NCI-H2029 (cell line): ENCODE measurements around the gene ARID2.
A peak's percentile ranks its signal among the peaks of the same experiment; 100 is the strongest.

Source experiments
- DNase-seq: peaks from one replicate; lab custom pipeline; 2025; lab: John Stamatoyannopoulos, UW

ARID2 gene

GRCh38 chr12:45729233-45730083 lies at the start of gene ARID2:
TSS of gene ARID2 (plus strand) at chr12:45729706. CDS start at chr12:45729837, 131 bp downstream.
- peak; percentile 64 for DNase-seq

GRCh38 chr12:45680362-45680761 lies 49.1 kb upstream of the ARID2 start:
- no peak for DNase-seq

- no peak for DNase-seq
Measured at GRCh38 chr12:45681465-45681864, 48.0 kb upstream of the ARID2 start.

- DNase-seq, result no peak
Measured at GRCh38 chr12:45685680-45686079, 43.8 kb upstream of the ARID2 start.

GRCh38 chr12:45687081-45688015 lies 42.2 kb upstream of the ARID2 start:
- DNase-seq, result no peak

- no peak for DNase-seq
Measured at GRCh38 chr12:45688183-45688582, 41.3 kb upstream of the ARID2 start.

- no peak for DNase-seq
Measured at GRCh38 chr12:45695035-45695434, 34.5 kb upstream of the ARID2 start.

GRCh38 chr12:45695606-45696005 lies 33.9 kb upstream of the ARID2 start:
- DNase-seq, result no peak

- DNase-seq, result no peak
Measured at GRCh38 chr12:45696049-45696448, 33.5 kb upstream of the ARID2 start.

GRCh38 chr12:45697371-45697770 lies 32.1 kb upstream of the ARID2 start:
- no peak for DNase-seq

GRCh38 chr12:45701296-45701695 lies 28.2 kb upstream of the ARID2 start:
- no peak for DNase-seq

GRCh38 chr12:45703942-45704341 lies 25.6 kb upstream of the ARID2 start:
- no peak for DNase-seq

- no peak for DNase-seq
Measured at GRCh38 chr12:45704968-45705367, 24.5 kb upstream of the ARID2 start.

- no peak for DNase-seq
Measured at GRCh38 chr12:45705404-45705803, 24.1 kb upstream of the ARID2 start.

- no peak for DNase-seq
Measured at GRCh38 chr12:45707241-45707857, 22.2 kb upstream of the ARID2 start.

GRCh38 chr12:45708363-45708762 lies 21.1 kb upstream of the ARID2 start:
- DNase-seq, result no peak

- no peak for DNase-seq
Measured at GRCh38 chr12:45708901-45709300, 20.6 kb upstream of the ARID2 start.

- DNase-seq, result no peak
Measured at GRCh38 chr12:45712319-45712718, 17.2 kb upstream of the ARID2 start.

- DNase-seq, result no peak
Measured at GRCh38 chr12:45713078-45713477, 16.4 kb upstream of the ARID2 start.

GRCh38 chr12:45718306-45718705 lies 11.2 kb upstream of the ARID2 start:
- no peak for DNase-seq

- no peak for DNase-seq
Measured at GRCh38 chr12:45720069-45720468, 9.4 kb upstream of the ARID2 start.

GRCh38 chr12:45721369-45721768 lies 8.1 kb upstream of the ARID2 start:
- no peak for DNase-seq
